H1 (cell line): Measurements from ENCODE around the gene DIP2C. TPM values are rescaled to one million over a fixed set of nuclear protein-coding genes. Genes with fewer than 3 reads are reported as not detected.
"Not testable (repeated sequence)": the region's sequence is repeated elsewhere in the genome, so short reads cannot be mapped to it uniquely, and the experiment has no call there.

Experiments used
- CTCF ChIA-PET: fragments of 300-600 bp; sonication (Branson Sonifier 250); formaldehyde crosslinking; loops from one replicate; lab custom pipeline; 2021; ENCODE audit not compliant: partially characterized antibody; lab: Charles Lee
- POLR2A ChIA-PET: fragments of 300-600 bp; sonication (Branson Sonifier 250); formaldehyde crosslinking; loops from one replicate; lab custom pipeline; 2021; ENCODE audit warnings: inconsistent platforms; ENCODE audit not compliant: partially characterized antibody; lab: Charles Lee
- DNase-seq, 2 experiments: peaks; one replicate each; pipeline versions ENCODE4 v3.0.0 to v3.0.0-alpha.2; 2010 to 2022; ENCODE audit warnings: low spot score in 2 of 2, low read depth in 1 of 2, mixed read lengths in 1 of 2
- FAIRE-seq: peaks from 2 replicates; lab custom pipeline; 2011; peaks lifted over from hg19 to GRCh38; lab: Jason Lieb, UNC
- H2AFZ ChIP-seq: 2 replicates; pipeline ENCODE4 v1.8.1; 2012; ENCODE audit warnings: low read length, inconsistent platforms
- H2AK5ac ChIP-seq: 2 replicates; pipeline ENCODE4 v1.6.1; 2013; ENCODE audit warnings: low read depth, low read length
- H2BK120ac ChIP-seq: replicated peaks from 2 replicates; pipeline ENCODE3; 2013; ENCODE audit warnings: low read depth, low read length, inconsistent platforms
- H2BK12ac ChIP-seq: 2 replicates; pipeline ENCODE4 v1.6.1; 2013; ENCODE audit warnings: low read depth, low read length
- H2BK15ac ChIP-seq: 2 replicates; pipeline ENCODE4 v1.6.1; 2013; ENCODE audit warnings: low read length
- H2BK20ac ChIP-seq: 2 replicates; pipeline ENCODE4 v1.6.1; 2013; ENCODE audit warnings: low read length
- H2BK5ac ChIP-seq: 2 replicates; pipeline ENCODE4 v1.6.1; 2013; ENCODE audit warnings: low read depth, low read length
- H3K14ac ChIP-seq: 2 replicates; pipeline ENCODE4 v1.6.1; 2013; ENCODE audit warnings: inconsistent platforms; ENCODE audit not compliant: insufficient read length
- H3K18ac ChIP-seq: 2 replicates; pipeline ENCODE4 v1.6.1; 2013; ENCODE audit warnings: low read length; ENCODE audit errors: extremely low read depth
- H3K23ac ChIP-seq: 2 replicates; pipeline ENCODE4 v1.6.1; 2013; ENCODE audit warnings: inconsistent platforms; ENCODE audit not compliant: insufficient read length
- H3K23me2 ChIP-seq: 2 replicates; pipeline ENCODE4 v1.6.1; 2013; ENCODE audit warnings: low read depth, low read length
- H3K27ac ChIP-seq: 2 replicates; pipeline ENCODE4 v1.6.1; 2011; ENCODE audit warnings: low read depth, low read length, inconsistent platforms
- H3K27me3 ChIP-seq, 4 experiments: replicated peaks in 1 of 4; 1 replicate in 1 of 4; 2 replicates in 3 of 4; pipeline versions ENCODE4 v1.6.1 to v1.8.1; 2011 to 2013; ENCODE audit warnings: low read length in 3 of 4, mild to moderate bottlenecking in 3 of 4, inconsistent platforms in 2 of 4, mixed read lengths in 2 of 4, moderate library complexity in 1 of 4; ENCODE audit not compliant: control insufficient read depth in 3 of 4, insufficient read depth in 3 of 4; ENCODE audit errors: extremely low read depth in 1 of 4
- H3K36me3 ChIP-seq, 4 experiments: 2 replicates each; pipeline versions ENCODE4 v1.6.1 to v1.8.1; 2011 to 2013; ENCODE audit warnings: mild to moderate bottlenecking in 4 of 4, low read length in 3 of 4, moderate library complexity in 2 of 4, control low read depth in 1 of 4, inconsistent platforms in 1 of 4; ENCODE audit not compliant: insufficient read depth in 4 of 4, control insufficient read depth in 2 of 4
- H3K4ac ChIP-seq: replicated peaks from 2 replicates; pipeline ENCODE3; 2013; ENCODE audit warnings: low read length, low read depth, mixed read lengths, inconsistent platforms; ENCODE audit not compliant: insufficient read length
- H3K4me1 ChIP-seq, 4 experiments: replicated peaks in 1 of 4; 1 replicate in 1 of 4; 2 replicates in 3 of 4; pipeline versions ENCODE4 v1.6.1 to v1.8.1; 2011 to 2013; ENCODE audit warnings: low read length in 3 of 4, inconsistent platforms in 2 of 4, mixed read lengths in 1 of 4; ENCODE audit not compliant: insufficient read depth in 4 of 4, control insufficient read depth in 3 of 4
- H3K4me2 ChIP-seq, 2 experiments: 2 replicates each; pipeline versions ENCODE4 v1.6.1 to v1.8.1; 2011 to 2013; ENCODE audit warnings: low read depth in 2 of 2, low read length in 2 of 2, control low read depth in 1 of 2, inconsistent platforms in 1 of 2, mild to moderate bottlenecking in 1 of 2; ENCODE audit not compliant: insufficient read depth in 1 of 2
- H3K4me3 ChIP-seq, 4 experiments: fragments of 200-600, 300-600 bp in 1 of 4; sonication (generic), shearing (Covaris generic), sonication (Bioruptor Twin) in 1 of 4; 2 replicates each; pipeline versions ENCODE4 v1.5.1 to v1.8.1; 2011 to 2016; ENCODE audit warnings: low read length in 4 of 4, low read depth in 3 of 4, control low read depth in 2 of 4, inconsistent platforms in 2 of 4, mild to moderate bottlenecking in 2 of 4, mixed read lengths in 1 of 4, moderate library complexity in 1 of 4; ENCODE audit not compliant: insufficient read depth in 2 of 4; ENCODE audit errors: extremely low read depth in 1 of 4
- H3K56ac ChIP-seq: replicated peaks from 2 replicates; pipeline ENCODE3; 2013; ENCODE audit warnings: low read depth, mild to moderate bottlenecking, mixed read lengths, low read length, inconsistent platforms; ENCODE audit not compliant: insufficient read length
- H3K79me1 ChIP-seq: 2 replicates; pipeline ENCODE4 v1.6.1; 2013; ENCODE audit warnings: low read depth, low read length, control low read depth
- H3K79me2 ChIP-seq, 2 experiments: 2 replicates each; pipeline versions ENCODE4 v1.6.1 to v1.8.1; 2012 to 2013; ENCODE audit warnings: low read length in 2 of 2, mild to moderate bottlenecking in 2 of 2, inconsistent platforms in 1 of 2; ENCODE audit not compliant: insufficient read depth in 2 of 2, control insufficient read depth in 1 of 2
- H3K9ac ChIP-seq, 4 experiments: replicated peaks in 1 of 4; 1 replicate in 1 of 4; 2 replicates in 3 of 4; pipeline versions ENCODE4 v1.6.1 to v1.8.1; 2011 to 2013; ENCODE audit warnings: low read depth in 3 of 4, low read length in 3 of 4, control low read depth in 2 of 4, mild to moderate bottlenecking in 2 of 4, moderate library complexity in 2 of 4, inconsistent platforms in 1 of 4; ENCODE audit errors: extremely low read depth in 1 of 4
- H3K9me3 ChIP-seq, 2 experiments: 2 replicates each; pipeline versions ENCODE4 v1.6.1 to v1.8.1; 2012 to 2013; ENCODE audit warnings: mild to moderate bottlenecking in 2 of 2, moderate library complexity in 2 of 2, control low read depth in 1 of 2, inconsistent platforms in 1 of 2, low read depth in 1 of 2, low read length in 1 of 2, mixed read lengths in 1 of 2; ENCODE audit not compliant: insufficient read depth in 2 of 2
- H4K20me1 ChIP-seq, 2 experiments: replicated peaks in 1 of 2; 2 replicates each; pipeline versions ENCODE3 to v1.8.1; 2011 to 2013; ENCODE audit warnings: inconsistent platforms in 2 of 2, low read length in 2 of 2, mild to moderate bottlenecking in 1 of 2; ENCODE audit not compliant: insufficient read depth in 2 of 2, control insufficient read depth in 1 of 2
- H4K5ac ChIP-seq: 2 replicates; pipeline ENCODE4 v1.6.1; 2013; ENCODE audit warnings: low read length, low read depth, mixed read lengths, inconsistent platforms; ENCODE audit not compliant: insufficient read length
- H4K8ac ChIP-seq: 2 replicates; pipeline ENCODE4 v1.8.0; 2013; ENCODE audit warnings: mild to moderate bottlenecking, moderate library complexity, low read length, inconsistent platforms; ENCODE audit not compliant: insufficient read depth; ENCODE audit errors: extremely low read depth
- H4K91ac ChIP-seq: replicated peaks from 2 replicates; pipeline ENCODE3; 2013; ENCODE audit warnings: low read length, mixed read lengths, inconsistent platforms; ENCODE audit not compliant: insufficient read length
- MAFK ChIP-seq: IDR thresholded peaks from 2 replicates; pipeline ENCODE4 v1.6.1; 2012; ENCODE audit warnings: low read depth, mild to moderate bottlenecking, improper control_type of control experiment, low read length
- WGBS, 2 experiments: shearing (Covaris generic) in 1 of 2; methylation state at CpG; one replicate each; pipeline versions ENCODE4 v1.1.6 to v1.1.7; 2013 to 2015; ENCODE audit warnings: low lambda C conversion rate in 2 of 2, mixed read lengths in 2 of 2, inconsistent platforms in 1 of 2, low coverage in 1 of 2, missing lambda C conversion rate in 1 of 2; ENCODE audit not compliant: insufficient replicate concordance in 2 of 2, insufficient coverage in 1 of 2, insufficient read length in 1 of 2; ENCODE audit errors: extremely low coverage in 1 of 2, missing lambda C conversion rate in 1 of 2; 5-methylcytosine and 5-hydroxymethylcytosine counted together
- polyA plus RNA-seq, 7 experiments: library from polyadenylated mRNA; depleted of rRNA in 3 of 7; stranded (reverse) in 5 of 7; unstranded in 2 of 7; fragments of >200 nt in 5 of 7; fragments of 200-250 nt in 2 of 7; gene quantifications; 1 replicate in 5 of 7; 2 replicates in 1 of 7; 4 replicates in 1 of 7; pipeline versions ENCODE4 v1.2.1 to v1.2.3, GENCODE V29; 2011 to 2013; ENCODE audit warnings: missing spikeins in 2 of 7, mixed read lengths in 2 of 7
- total RNA-seq: library from RNA; stranded (reverse); fragmentation: NEBNext Ultra II Directional; extraction: Animal tissue kit (Norgen Biotek cat#: 25700); gene quantifications from 2 replicates; pipeline ENCODE4 v1.2.1, GENCODE V29; 2021

The DIP2C gene
- total and polyA plus RNA-seq, 2 of the 8 experiments (the other 6 are each of a cell fraction or from before 2014, with no cell fraction given), result 3.8 to 9.3 TPM

DNA sequence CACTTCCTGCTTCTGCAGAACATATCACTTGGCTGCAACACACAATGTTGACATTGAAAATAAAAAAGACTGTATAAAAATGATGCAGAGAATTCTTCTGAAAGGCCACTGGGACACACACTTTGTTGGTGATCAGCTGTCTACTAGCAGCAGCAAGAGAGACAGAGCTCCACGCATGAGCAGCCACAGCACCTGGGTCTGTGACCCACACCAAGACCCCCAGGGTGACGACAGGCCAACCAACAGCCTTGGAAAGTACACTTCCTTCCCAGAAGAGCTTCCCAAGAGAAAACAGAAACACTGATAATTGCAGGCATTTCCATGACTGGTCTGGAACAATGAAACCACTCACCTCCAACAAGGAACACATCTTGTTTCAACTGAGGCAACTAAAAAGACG is 239.0 kb downstream of the DIP2C start (continued):
- TF ChIP-seq MAFK, result no peak

- POLR2A ChIA-PET, result not testable (repeated sequence)
These were observed 240.1 kb downstream of the DIP2C start for GRCh38 chr10:449331-449730.

More at GRCh38 chr10:449331-449730, 240.1 kb downstream of the DIP2C start:
- H4K20me1 ChIP-seq, H3K9ac ChIP-seq, CTCF ChIA-PET, H3K4me1 ChIP-seq, H4K8ac ChIP-seq, FAIRE-seq, H3K4ac ChIP-seq, H4K5ac ChIP-seq, H2BK12ac ChIP-seq, H3K56ac ChIP-seq, H3K23me2 ChIP-seq, H3K18ac ChIP-seq, H4K91ac ChIP-seq, H3K79me1 ChIP-seq, H3K27me3 ChIP-seq, H2BK15ac ChIP-seq, H2BK5ac ChIP-seq, DNase-seq, H3K9me3 ChIP-seq, H2AFZ ChIP-seq, H3K14ac ChIP-seq, H3K4me2 ChIP-seq, H3K4me3 ChIP-seq, H3K79me2 ChIP-seq, H2BK120ac ChIP-seq, H3K27ac ChIP-seq, H2BK20ac ChIP-seq, H3K36me3 ChIP-seq, H2AK5ac ChIP-seq, H3K23ac ChIP-seq: not testable (repeated sequence)
- WGBS, 2 experiments, result 88% methylated on average over 3 of the region's 6 CpGs; no CpG with 5 or more reads in 1 of the 2 experiments
